ENCODE data around the gene ATXN1.

GRCh38 chr6:16764188-16764950 lies 3.1 kb upstream of the ATXN1 start:
- TF ChIP-seq, protein P1, sequence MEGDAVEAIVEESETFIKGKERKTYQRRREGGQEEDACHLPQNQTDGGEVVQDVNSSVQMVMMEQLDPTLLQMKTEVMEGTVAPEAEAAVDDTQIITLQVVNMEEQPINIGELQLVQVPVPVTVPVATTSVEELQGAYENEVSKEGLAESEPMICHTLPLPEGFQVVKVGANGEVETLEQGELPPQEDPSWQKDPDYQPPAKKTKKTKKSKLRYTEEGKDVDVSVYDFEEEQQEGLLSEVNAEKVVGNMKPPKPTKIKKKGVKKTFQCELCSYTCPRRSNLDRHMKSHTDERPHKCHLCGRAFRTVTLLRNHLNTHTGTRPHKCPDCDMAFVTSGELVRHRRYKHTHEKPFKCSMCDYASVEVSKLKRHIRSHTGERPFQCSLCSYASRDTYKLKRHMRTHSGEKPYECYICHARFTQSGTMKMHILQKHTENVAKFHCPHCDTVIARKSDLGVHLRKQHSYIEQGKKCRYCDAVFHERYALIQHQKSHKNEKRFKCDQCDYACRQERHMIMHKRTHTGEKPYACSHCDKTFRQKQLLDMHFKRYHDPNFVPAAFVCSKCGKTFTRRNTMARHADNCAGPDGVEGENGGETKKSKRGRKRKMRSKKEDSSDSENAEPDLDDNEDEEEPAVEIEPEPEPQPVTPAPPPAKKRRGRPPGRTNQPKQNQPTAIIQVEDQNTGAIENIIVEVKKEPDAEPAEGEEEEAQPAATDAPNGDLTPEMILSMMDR (conservative IDR thresholded peaks at IDR 0.05; ENCODE audit: low read length): peak; percentile 78
- TF ChIP-seq EZH2phosphoT487 (IDR thresholded peaks at IDR 0.05; ENCODE audit: borderline replicate concordance): no peak

All from Loucy (cell line).